ENCODE data around the gene UBXN6. TPM values are rescaled to one million over a fixed set of nuclear protein-coding genes. Genes with fewer than 3 reads are reported as not detected.

The UBXN6 gene
- total RNA-seq, 1 donor from 2014 or later = 560 TPM

- intact Hi-C loops (cut with DNase I) = no loop called here
- H3K27me3 ChIP-seq = no peaks in the 10 kb centered on the region
- no peak overlapping the region for H3K27ac ChIP-seq
- H3K4me3 ChIP-seq = no peak overlapping the region
- no peak for DNase-seq (ENCODE audit: low spot score in 2 of 2)
- no peaks in the 10 kb centered on the region for H3K9me3 ChIP-seq
- no peak for TF ChIP-seq CTCF (IDR thresholded peaks at IDR 0.05)
- no peaks in the 10 kb centered on the region for H3K4me1 ChIP-seq
- peaks cover 7 to 12% of the 10 kb centered on the region in 2 donors for H3K36me3 ChIP-seq
Measured at GRCh38 chr19:4428326-4428975, 29.1 kb downstream of the UBXN6 start.

- Histone ChIP-seq H3K27me3 (no peaks in the 10 kb centered on the region), H3K36me3 (peaks cover 0 to 4% of the 10 kb centered on the region in 2 donors), H3K4me3 (no peak overlapping the region), H3K27ac (no peak overlapping the region), H3K9me3 (no peaks in the 10 kb centered on the region), H3K4me1 (no peaks in the 10 kb centered on the region)
- intact Hi-C loops (cut with DNase I) = no loop called here
- no peak for DNase-seq (ENCODE audit: low spot score in 2 of 2)
- no peak for TF ChIP-seq CTCF (IDR thresholded peaks at IDR 0.05)
Measured at GRCh38 chr19:4425537-4425936, 32.1 kb downstream of the UBXN6 start.

GRCh38 chr19:4423416-4424126, 34.0 kb downstream of the UBXN6 start:
- no peaks in the 10 kb centered on the region for H3K4me1 ChIP-seq
- peaks cover 0 to 4% of the 10 kb centered on the region in 2 donors for H3K36me3 ChIP-seq
- intact Hi-C loops (cut with DNase I) = no loop called here
- H3K27me3 ChIP-seq = no peaks in the 10 kb centered on the region
- no peak for TF ChIP-seq CTCF (IDR thresholded peaks at IDR 0.05)
- no peak overlapping the region for H3K27ac ChIP-seq
- H3K4me3 ChIP-seq = no peak overlapping the region
- no peak for DNase-seq (ENCODE audit: low spot score in 2 of 2)
- no peaks in the 10 kb centered on the region for H3K9me3 ChIP-seq

- Histone ChIP-seq H3K27me3 (no peaks in the 10 kb centered on the region), H3K27ac (no peak overlapping the region), H3K9me3 (no peaks in the 10 kb centered on the region), H3K4me3 (no peak overlapping the region), H3K36me3 (no peaks in the 10 kb centered on the region), H3K4me1 (peaks cover 0 to 4% of the 10 kb centered on the region in 2 donors)
- intact Hi-C loops (cut with DNase I) = no loop called here
- TF ChIP-seq CTCF (IDR thresholded peaks at IDR 0.05) = no peak
- no peak for DNase-seq (ENCODE audit: low spot score in 2 of 2)
Measured at GRCh38 chr19:4416268-4416667, 41.3 kb downstream of the UBXN6 start.

- DNase-seq (ENCODE audit: low spot score in 2 of 2) = no peak
- H3K27ac ChIP-seq = peak overlapping the region in 1 of 2 donors; percentile 4
- H3K4me1 ChIP-seq = peaks cover 0 to 4% of the 10 kb centered on the region in 2 donors
- no peaks in the 10 kb centered on the region for H3K27me3 ChIP-seq
- H3K9me3 ChIP-seq = no peaks in the 10 kb centered on the region
- no peak overlapping the region for H3K4me3 ChIP-seq
- no peak for TF ChIP-seq CTCF (IDR thresholded peaks at IDR 0.05)
- intact Hi-C loops (cut with DNase I) = no loop called here
- H3K36me3 ChIP-seq = no peaks in the 10 kb centered on the region
Measured at GRCh38 chr19:4415352-4415751, 42.2 kb downstream of the UBXN6 start.

Measured in ascending aorta (tissue), 2 donors.